HepG2 (cell line): ENCODE results near the gene ARMH4. TPM values are rescaled to one million over a fixed set of nuclear protein-coding genes. Genes with fewer than 3 reads are reported as not detected.

Experiments used
- AKAP8 ChIP-seq: sonication (generic); formaldehyde crosslinking; IDR thresholded peaks from 2 replicates; pipeline ENCODE4 v1.5.1; 2020; ENCODE audit warnings: mild to moderate bottlenecking, missing genetic modification reagents
- BRF2 ChIP-seq: sonication (generic); formaldehyde crosslinking; IDR thresholded peaks from 2 replicates; pipeline ENCODE4 v1.8.1; 2022; ENCODE audit warnings: mild to moderate bottlenecking, missing genetic modification reagents
- DR1 ChIP-seq: sonication (generic); formaldehyde crosslinking; IDR thresholded peaks from 2 replicates; pipeline ENCODE4 v1.8.0; 2021; ENCODE audit warnings: mild to moderate bottlenecking, missing genetic modification reagents, inconsistent platforms
- E2F1 ChIP-seq: sonication (generic); formaldehyde crosslinking; IDR thresholded peaks from 2 replicates; pipeline ENCODE4 v1.5.0; 2020; ENCODE audit warnings: missing genetic modification reagents
- FOXA1 ChIP-seq, 2 experiments: fragments of 450-650 bp in 1 of 2; sonication (generic) in 1 of 2; formaldehyde crosslinking in 1 of 2; IDR thresholded peaks; 2 replicates each; pipeline versions ENCODE4 v1.4.0 to v1.6.1; 2016 to 2020; ENCODE audit warnings: missing genetic modification reagents in 1 of 2
- FOXO4 ChIP-seq: sonication (generic); formaldehyde crosslinking; conservative IDR thresholded peaks from 2 replicates; pipeline ENCODE4 v1.8.1; 2023; ENCODE audit warnings: missing genetic modification reagents
- FOXP4 ChIP-seq: sonication (generic); formaldehyde crosslinking; IDR thresholded peaks from 2 replicates; pipeline ENCODE4 v1.4.0; 2020; ENCODE audit warnings: missing genetic modification reagents
- KLF15 ChIP-seq: sonication (generic); formaldehyde crosslinking; IDR thresholded peaks from 2 replicates; pipeline ENCODE4 v1.8.1; 2023; ENCODE audit warnings: borderline replicate concordance, mild to moderate bottlenecking, inconsistent platforms, missing genetic modification reagents, mixed read lengths
- MLLT10 ChIP-seq: sonication (generic); formaldehyde crosslinking; IDR thresholded peaks from 2 replicates; pipeline ENCODE4 v1.4.0; 2020; ENCODE audit warnings: missing genetic modification reagents
- MNT ChIP-seq: fragments of 450-650 bp; IDR thresholded peaks from 2 replicates; pipeline ENCODE4 v1.6.1; 2016
- PBX2 ChIP-seq: IDR thresholded peaks from 2 replicates; pipeline ENCODE4 v1.6.1; 2016; ENCODE audit warnings: control low read depth
- SETDB1 ChIP-seq: sonication (generic); formaldehyde crosslinking; IDR thresholded peaks from 2 replicates; pipeline ENCODE4 v1.5.1; 2020; ENCODE audit warnings: missing genetic modification reagents, mild to moderate bottlenecking, borderline replicate concordance
- SIX1 ChIP-seq: sonication (generic); formaldehyde crosslinking; IDR thresholded peaks from 2 replicates; pipeline ENCODE4 v1.4.0; 2020; ENCODE audit warnings: missing genetic modification reagents, borderline replicate concordance
- TRAFD1 ChIP-seq: sonication (generic); formaldehyde crosslinking; IDR thresholded peaks from 2 replicates; pipeline ENCODE4 v1.5.1; 2020; ENCODE audit warnings: missing genetic modification reagents, mild to moderate bottlenecking, borderline replicate concordance
- ZNF766 ChIP-seq: sonication (generic); formaldehyde crosslinking; IDR thresholded peaks from 2 replicates; pipeline ENCODE4 v1.5.0; 2020; ENCODE audit warnings: missing genetic modification reagents, borderline replicate concordance
- ZNF772 ChIP-seq: sonication (generic); formaldehyde crosslinking; IDR thresholded peaks from 2 replicates; pipeline ENCODE4 v1.5.0; 2020; ENCODE audit warnings: mild to moderate bottlenecking, missing genetic modification reagents
- ZNF883 ChIP-seq: sonication (generic); formaldehyde crosslinking; IDR thresholded peaks from 2 replicates; pipeline ENCODE4 v1.5.1; 2020; ENCODE audit warnings: mild to moderate bottlenecking, missing genetic modification reagents; ENCODE audit errors: not compliant biosample characterization
- ZSCAN12 ChIP-seq: sonication (generic); formaldehyde crosslinking; IDR thresholded peaks from 2 replicates; pipeline ENCODE4 v1.9.0; 2021; ENCODE audit warnings: mild to moderate bottlenecking, missing genetic modification reagents
- polyA plus RNA-seq, 8 experiments: library from polyadenylated mRNA; depleted of rRNA in 3 of 8; stranded (reverse) in 7 of 8; unstranded in 1 of 8; fragments of >200 nt; fragmentation: Illumina TruSeq in 4 of 8; extraction: Trizol in 4 of 8; gene quantifications; 2 replicates each; pipeline versions ENCODE4 v1.2.1 to v1.2.3, GENCODE V29; 2011 to 2016; ENCODE audit warnings: low read depth in 4 of 8, missing spikeins in 1 of 8, mixed read lengths in 1 of 8; ENCODE audit not compliant: insufficient read depth in 1 of 8
- total RNA-seq, 5 experiments: library from RNA; depleted of rRNA; stranded (reverse); fragments of >200 nt; fragmentation: Illumina TruSeq; extraction: Trizol; gene quantifications; 2 replicates each; pipeline ENCODE4 v1.2.3, GENCODE V29; 2016; ENCODE audit warnings: low read depth in 1 of 5

The ARMH4 gene
- total and polyA plus RNA-seq, 2 of the 13 experiments (the other 11 are each of a cell fraction or from before 2014, with no cell fraction given), result 0.02 to 0.18 TPM

- TF ChIP-seq KLF15 (CRISPR knock-in tag) (no peak), MLLT10 (no peak), SETDB1 (CRISPR knock-in tag) (no peak), DR1 (CRISPR knock-in tag) (no peak), ZNF772 (CRISPR knock-in tag) (no peak), MNT (no peak), ZSCAN12 (no peak), FOXA1 (IDR thresholded peaks at IDR 0.05) (no peak), FOXA1 (CRISPR knock-in tag; IDR thresholded peaks at IDR 0.05) (no peak), E2F1 (CRISPR knock-in tag) (no peak), ZNF883 (CRISPR knock-in tag) (no peak), FOXP4 (CRISPR knock-in tag) (no peak), PBX2 (CRISPR knock-in tag) (no peak), AKAP8 (no peak), BRF2 (no peak), SIX1 (CRISPR knock-in tag) (no peak), TRAFD1 (no peak), FOXO4 (CRISPR knock-in tag) (no peak), ZNF766 (CRISPR knock-in tag) (no peak)
Observed at GRCh38 chr14:58171090-58171489, 19.1 kb upstream of the ARMH4 start (continued).
